RKO (cell line): ENCODE data around the gene TXNDC8.
"Not testable (repeated sequence)": the region's sequence is repeated elsewhere in the genome, so short reads cannot be mapped to it uniquely, and the experiment has no call there.

Experiments
- DNase-seq: peaks from one replicate; pipeline ENCODE4 v3.0.0-alpha.2; 2016; ENCODE audit warnings: low spot score

Gene TXNDC8

DNA sequence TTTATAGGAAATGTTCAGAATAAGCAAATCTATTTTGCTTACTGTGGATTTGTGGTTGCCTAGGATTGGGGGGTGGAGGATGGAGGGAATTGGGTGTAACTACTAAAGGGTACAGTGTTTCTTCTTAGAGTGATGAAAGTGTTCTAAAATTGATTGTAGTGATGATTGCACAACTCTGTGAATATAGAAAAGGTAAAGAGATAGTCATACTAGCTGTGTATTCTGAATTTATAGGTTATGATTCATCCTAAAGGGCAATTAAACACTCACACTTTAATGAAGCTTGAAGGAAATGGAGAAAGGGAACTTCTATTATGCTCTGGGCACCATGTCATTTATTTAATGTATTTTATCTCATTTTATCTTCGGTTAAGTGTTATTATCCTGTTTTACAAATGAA, 9.9 kb downstream of the TXNDC8 start:
- no peak for DNase-seq

DNA sequence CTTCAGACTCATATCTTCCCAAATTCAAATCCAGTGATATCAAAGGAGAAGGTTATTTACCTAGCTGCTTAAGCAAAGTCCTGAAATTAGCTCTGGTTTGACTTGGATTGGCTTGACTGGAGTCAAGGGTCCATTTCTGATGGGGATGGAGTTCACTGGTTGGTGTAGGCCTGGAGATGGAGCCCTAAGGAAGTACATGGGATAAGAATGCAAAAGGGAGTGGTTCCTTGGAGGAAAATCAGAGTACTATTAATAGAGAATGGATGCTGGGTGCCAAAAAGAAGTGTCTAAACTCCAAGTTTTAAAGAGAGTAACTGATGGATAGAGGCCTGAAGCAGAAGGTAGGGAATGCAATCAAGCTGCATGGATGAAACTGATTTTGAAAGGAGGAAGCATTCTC, 13.8 kb downstream of the TXNDC8 start:
- DNase-seq, result no peak

DNA sequence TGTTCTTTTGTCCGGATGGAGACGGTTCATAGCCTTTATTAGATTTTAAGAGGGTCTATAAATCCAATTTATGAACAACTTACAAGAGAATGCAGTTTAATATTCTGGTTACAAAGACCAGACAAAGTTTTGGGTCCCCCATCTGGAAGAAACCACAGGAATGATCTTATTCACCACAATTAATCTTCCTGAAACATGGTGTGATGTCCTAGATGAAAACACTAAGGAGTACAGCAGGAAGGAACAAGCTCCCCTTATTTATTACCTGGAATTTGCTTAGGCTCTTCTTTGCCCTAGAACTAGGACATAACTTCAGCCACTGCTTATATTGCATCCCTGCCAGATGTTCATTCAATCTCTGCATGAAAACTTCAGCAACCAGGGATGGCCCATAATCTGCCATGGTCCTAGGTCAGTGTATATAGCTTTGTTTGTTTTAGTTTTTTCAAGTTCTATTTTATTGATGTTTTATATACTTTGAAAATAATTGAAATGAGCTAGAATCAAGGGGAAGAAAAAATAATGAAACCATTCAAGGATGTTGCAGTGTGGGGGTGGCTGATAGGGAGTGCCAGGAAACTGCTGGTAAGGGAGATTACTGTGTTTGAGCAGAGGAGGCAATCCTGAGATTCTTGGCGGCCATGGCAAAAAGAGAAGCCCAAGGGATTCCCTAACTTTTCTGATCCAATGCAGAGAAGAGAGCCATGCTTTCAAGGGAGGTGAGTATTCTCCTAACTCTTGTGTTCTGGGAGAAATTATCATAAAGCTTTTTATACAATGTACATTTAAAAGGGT, 16.8 kb downstream of the TXNDC8 start:
- no peak for DNase-seq

DNA sequence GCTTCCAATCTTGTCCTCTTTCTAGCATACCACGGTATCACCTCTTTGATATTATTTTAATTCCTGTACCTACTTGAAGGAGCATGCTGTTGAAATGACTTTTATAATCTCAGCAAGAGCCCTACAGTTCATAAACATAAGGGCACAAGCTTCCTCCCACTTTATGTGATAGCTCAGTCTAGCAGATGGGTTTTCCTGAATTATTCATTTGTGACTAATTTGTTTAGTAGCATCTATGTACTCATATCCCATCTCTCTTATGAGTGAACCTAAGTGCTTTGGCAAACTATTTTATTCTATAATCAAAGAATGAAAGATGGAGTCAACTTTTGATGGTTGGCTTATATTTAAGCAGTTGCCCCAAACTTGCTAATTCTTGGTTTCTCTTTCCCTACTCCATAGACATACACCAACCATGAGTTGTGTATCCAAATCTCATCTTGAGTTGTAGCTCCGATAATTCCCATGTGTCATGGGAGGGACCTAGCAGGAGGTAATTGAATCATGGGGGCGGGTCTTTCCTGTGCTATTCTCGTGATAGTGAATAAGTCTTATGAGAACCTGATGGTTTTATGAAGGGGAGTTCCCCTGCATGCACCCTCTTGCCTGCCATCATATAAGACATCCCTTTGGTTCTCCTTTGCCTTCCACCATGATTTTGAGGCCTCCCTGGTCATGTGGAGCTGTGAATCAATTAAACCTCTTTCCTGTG, 17.7 kb downstream of the TXNDC8 start:
- no peak for DNase-seq

DNA sequence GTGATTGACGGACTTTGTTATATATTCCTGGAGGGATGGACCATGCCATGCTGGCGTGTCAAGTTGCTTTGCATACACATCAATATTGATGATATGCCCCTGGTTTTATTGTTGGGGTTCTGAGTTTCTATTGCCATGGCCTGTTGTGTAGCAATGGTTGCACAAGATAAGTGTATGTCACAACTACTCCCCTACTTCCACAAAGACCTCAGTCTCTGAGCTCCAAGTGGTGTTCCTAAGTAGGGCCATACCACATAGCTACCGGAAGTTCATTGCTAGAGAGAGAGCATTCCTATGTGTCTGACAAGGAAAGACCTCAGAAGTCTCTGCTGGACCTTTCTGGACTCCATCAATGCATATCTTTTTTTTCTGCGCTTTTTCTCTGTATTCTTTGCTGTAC, 19.8 kb downstream of the TXNDC8 start:
- no peak for DNase-seq

DNA sequence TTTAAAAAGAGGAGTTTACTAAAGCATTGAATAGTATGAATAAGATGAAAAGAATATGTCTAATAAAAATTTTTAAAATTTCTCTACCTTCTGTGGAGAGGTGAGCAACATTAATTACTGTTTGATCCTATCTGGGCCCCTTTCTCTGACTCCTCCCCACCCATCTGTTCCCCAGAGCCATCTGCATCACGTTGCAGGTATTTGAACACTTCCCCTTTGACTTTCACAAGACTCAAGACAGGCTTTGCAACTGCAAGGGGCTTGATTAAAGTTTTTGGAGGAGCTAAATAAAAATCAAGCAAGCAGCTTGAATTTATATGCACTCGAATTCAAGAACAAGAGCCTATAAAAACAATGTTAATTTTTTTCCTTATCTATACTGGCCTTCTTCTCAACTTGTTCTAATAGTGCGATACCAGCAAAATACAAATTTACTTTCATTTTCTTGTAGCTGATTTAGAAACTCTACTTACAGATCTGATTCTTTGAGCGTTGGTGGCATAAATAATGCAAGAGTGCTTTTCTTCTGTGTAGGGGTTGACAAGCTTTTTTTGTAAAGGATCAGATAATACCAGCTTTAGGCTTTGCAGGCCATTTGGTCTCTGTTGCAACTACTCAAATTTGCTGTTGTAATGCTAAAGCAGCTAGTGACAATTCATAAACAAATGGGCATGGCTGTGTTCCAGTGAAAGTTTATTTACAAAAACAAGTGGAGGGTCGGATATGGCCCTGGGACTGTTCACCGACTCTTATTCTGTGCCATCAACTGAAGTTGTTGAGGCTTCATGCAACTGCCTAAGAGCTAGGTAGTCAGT, 21.2 kb downstream of the TXNDC8 start:
- no peak for DNase-seq

- DNase-seq, result not testable (repeated sequence)
Observed at GRCh38 chr9:110311978-110312377, 25.7 kb downstream of the TXNDC8 start.

- no peak for DNase-seq
Observed at GRCh38 chr9:110309681-110310080, 28.0 kb downstream of the TXNDC8 start.

DNA sequence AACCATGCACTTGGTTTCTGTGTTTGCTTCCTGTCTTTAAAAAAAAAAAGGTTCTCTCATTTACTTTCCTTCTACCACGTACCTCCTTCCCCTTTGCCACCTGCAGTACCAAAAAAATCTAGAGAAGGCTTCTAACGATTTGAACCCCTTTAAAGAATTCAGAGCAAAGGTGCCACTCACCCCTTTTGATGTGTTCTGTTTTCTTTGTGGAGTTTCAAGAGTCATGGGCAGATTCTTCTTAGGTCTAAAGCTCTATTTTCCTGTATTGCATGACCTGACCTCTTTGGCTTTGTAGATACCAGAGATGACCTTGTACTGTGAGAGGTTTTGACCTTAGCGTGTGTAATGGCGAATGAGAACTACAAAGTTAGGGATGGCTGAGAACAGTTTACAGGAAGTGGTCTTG, 29.0 kb downstream of the TXNDC8 start:
- DNase-seq, result no peak

DNA sequence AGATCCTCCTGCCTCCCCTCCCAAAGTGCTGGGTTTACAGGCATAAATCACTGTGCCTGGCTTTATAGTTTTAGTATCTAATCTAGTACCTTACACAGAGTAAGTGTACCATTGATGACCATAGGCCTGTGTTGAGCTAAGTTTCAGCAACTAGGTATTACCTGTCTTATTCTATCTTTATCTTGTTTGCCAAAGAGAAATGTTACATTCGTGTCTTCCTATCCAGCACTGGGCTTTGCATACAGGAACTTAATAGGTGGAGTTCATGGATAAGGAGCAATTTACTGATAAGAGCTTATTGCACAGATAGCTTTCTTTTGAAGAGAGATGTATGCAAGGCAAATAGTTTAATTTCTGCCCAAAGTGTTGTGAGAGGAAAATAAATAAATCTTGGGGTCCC, 30.5 kb downstream of the TXNDC8 start:
- DNase-seq, result no peak

DNA sequence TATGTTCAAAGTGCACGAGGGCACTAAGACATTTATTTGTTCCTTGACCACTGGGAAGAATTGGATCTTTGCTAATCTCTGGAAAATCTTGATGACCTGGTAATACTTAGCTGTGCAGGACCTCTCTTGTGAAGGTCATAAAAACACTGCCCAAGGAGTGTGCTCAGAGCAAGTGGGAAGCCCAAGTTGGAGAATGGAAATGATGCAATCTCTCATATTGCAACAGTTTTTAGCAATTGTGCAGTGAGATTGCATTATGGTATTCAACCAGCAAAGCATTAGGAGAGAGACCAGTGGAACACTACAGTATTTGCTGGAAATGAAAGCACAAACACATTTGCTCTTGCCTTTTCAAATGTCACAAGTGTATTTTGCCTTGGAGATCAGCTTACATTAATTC, 34.5 kb downstream of the TXNDC8 start:
- no peak for DNase-seq

- no peak for DNase-seq
Observed at GRCh38 chr9:110298043-110298605, 39.5 kb downstream of the TXNDC8 start.

GRCh38 chr9:110293248-110293647, 44.4 kb downstream of the TXNDC8 start:
- DNase-seq, result no peak

- no peak for DNase-seq
Observed at GRCh38 chr9:110291921-110292557, 45.6 kb downstream of the TXNDC8 start.

- no peak for DNase-seq
Observed at GRCh38 chr9:110290001-110290400, 47.7 kb downstream of the TXNDC8 start.

- DNase-seq, result no peak
Observed at GRCh38 chr9:110288503-110288902, 49.2 kb downstream of the TXNDC8 start.

- DNase-seq, result no peak
Observed at GRCh38 chr9:110287289-110287680, 50.4 kb downstream of the TXNDC8 start.

DNA sequence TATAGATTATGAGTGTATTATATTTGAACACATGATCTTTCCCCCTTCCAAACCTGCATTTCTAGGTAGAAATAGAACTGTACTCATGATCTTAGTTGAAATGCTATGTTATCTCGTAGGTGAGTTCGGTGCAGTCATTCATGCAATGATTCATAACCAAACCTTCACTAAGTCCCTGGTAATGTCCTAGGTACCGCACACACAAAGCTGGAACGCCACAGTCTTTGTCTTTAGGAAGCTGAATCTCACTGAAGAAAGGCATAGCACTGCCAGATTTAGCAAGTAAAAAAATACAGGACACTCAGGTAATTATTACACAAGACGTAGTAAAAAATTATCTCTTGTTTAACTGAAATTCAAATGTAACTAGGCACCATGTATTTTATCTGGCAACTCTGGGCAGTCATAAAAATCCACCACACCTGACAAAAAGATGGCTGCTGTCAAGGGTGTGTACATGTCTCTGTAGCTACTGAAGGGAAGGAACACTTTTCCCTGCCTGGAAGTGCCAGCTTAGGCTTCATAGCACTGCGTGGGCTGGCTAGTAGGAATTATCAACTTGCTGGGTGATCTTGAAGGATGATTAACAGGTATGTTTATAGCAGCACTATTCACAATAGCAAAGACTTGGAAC, 53.3 kb downstream of the TXNDC8 start:
- DNase-seq, result no peak

- DNase-seq, result no peak
Observed at GRCh38 chr9:110283751-110284150, 53.9 kb downstream of the TXNDC8 start.

DNA sequence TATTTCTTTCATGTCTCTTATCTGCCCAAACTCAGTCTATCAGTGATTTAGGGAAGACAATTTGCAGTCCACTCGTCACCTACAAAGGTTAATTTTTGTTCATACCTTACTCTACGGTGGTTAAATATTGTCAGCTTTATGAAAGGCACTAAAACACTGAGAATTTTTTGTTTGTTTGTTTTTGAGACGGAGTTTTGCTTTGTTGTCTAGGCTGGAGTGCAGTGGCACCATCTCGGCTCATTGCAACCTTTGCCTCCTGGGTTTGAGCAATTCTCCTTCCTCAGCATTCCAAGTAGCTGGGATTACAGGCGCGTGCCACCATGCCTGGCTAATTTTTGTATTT, 55.0 kb downstream of the TXNDC8 start:
- no peak for DNase-seq

DNA sequence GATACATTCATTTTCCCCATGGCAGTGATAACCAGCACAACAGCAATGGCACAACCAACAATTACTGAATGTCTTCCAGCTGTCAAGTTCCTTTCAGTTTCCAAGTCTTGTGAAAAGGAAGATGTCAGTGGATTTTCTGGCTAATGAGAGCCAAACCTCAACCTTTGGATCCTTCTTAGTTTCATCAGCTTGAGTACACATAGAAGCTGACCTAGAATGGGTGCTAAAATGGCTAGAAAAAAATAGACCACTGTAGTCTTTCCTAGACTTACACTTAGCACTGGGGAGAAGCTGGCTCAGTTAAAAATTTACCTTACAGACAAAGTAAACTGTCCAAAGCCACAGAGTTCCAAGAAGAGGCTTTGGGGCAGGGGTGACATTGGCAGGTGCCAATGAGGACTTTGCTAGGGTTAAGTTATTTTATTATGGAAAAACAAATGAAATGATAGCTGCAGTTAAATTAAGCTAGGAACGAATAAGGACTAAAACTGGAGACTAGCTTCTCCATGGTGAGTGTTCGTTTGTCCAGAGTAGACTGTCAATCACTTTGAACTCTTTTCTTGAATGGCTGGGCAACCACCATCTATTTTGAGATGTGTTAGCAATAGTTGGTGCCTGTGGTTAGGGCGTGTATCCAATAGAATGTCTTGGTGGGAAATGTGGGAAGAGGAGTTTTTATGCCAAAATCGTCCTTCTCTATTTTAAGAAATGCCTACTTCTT, 55.5 kb downstream of the TXNDC8 start:
- no peak for DNase-seq
